Left lung (tissue), 10 donors: Measurements from ENCODE around the gene SLC25A12. TPM values are rescaled to one million over a fixed set of nuclear protein-coding genes. Genes with fewer than 3 reads are reported as not detected.

Experiments used
- ATAC-seq: fragments of 200-7000 bp; cut with Tn5 transposase; one replicate; pipeline ENCODE4 v1.9.1; 2020; ENCODE audit warnings: moderate library complexity
- DNase-seq, 4 donors: peaks; one replicate each; pipeline ENCODE4 v3.0.0-alpha.2; 2013 to 2020
- H3K27ac ChIP-seq, 2 donors: fragments of 200-600 bp; sonication (generic) in 1 of 2; one replicate each; pipeline versions ENCODE4 v1.5.0 to v1.8.0; 2020 to 2021
- H3K27me3 ChIP-seq, 2 donors: fragments of 200-600 bp; sonication (generic) in 1 of 2; one replicate each; pipeline versions ENCODE4 v1.5.0 to v1.8.0; 2020 to 2021
- H3K36me3 ChIP-seq, 2 donors: fragments of 200-600 bp; sonication (generic) in 1 of 2; one replicate each; pipeline versions ENCODE4 v1.5.0 to v1.8.0; 2020 to 2021
- H3K4me1 ChIP-seq, 2 donors: fragments of 200-600 bp; one replicate each; pipeline ENCODE4 v1.8.0; 2021
- H3K4me3 ChIP-seq, 2 donors: fragments of 200-600 bp; sonication (generic) in 1 of 2; one replicate each; pipeline versions ENCODE4 v1.5.0 to v1.8.0; 2020 to 2021; ENCODE audit warnings: mild to moderate bottlenecking in 1 of 2
- H3K9me3 ChIP-seq, 2 donors: fragments of 200-600 bp; sonication (generic) in 1 of 2; one replicate each; pipeline versions ENCODE4 v1.5.0 to v1.8.0; 2020 to 2021
- CTCF ChIP-seq, 2 donors: fragments of 200-600 bp; sonication (generic) in 1 of 2; IDR thresholded peaks; one replicate each; pipeline versions ENCODE4 v1.5.0 to v1.8.0; 2021; ENCODE audit warnings: antibody characterized with exemption in 2 of 2
- intact Hi-C, 2 donors: fragments of 100-400 bp; cut with DNase I; formaldehyde crosslinking; loops; one replicate each; pipeline versions ENCODE4 v1.11.2 to v1.14.2; 2022
- polyA plus RNA-seq, 6 donors: library from polyadenylated mRNA; unstranded; fragments of 120-200 nt; gene quantifications; one replicate each; pipeline ENCODE4 v1.2.1, GENCODE V29; 2013; ENCODE audit not compliant: insufficient read length in 6 of 6
- total RNA-seq, 2 donors: library from RNA; stranded (reverse); fragmentation: NEBNext Ultra II Directional; extraction: Animal tissue kit (Norgen Biotek cat#: 25700); gene quantifications; one replicate each; pipeline ENCODE4 v1.2.1, GENCODE V29; 2021
- donor health status: DM: no; HTN: yes; CAD: no.
- donor health status: DM: no; HTN: no; CAD: no.

SLC25A12 gene
- total and polyA plus RNA-seq, 8 donors: 10.1 to 32.2 (median 25.5) TPM

GRCh38 chr2:171846894-171847293, 47.1 kb downstream of the SLC25A12 start:
- H3K4me3 ChIP-seq: no peak overlapping the region
- no peak overlapping the region for H3K27ac ChIP-seq
- H3K4me1 ChIP-seq: no peaks in the 10 kb centered on the region
- no peak for TF ChIP-seq CTCF (IDR thresholded peaks at IDR 0.05)
- DNase-seq (no peak), ATAC-seq (no peak)
- intact Hi-C loops: no loop called here
- peaks cover 0 to 19% of the 10 kb centered on the region in 2 donors for H3K36me3 ChIP-seq
- no peaks in the 10 kb centered on the region for H3K9me3 ChIP-seq
- H3K27me3 ChIP-seq: no peaks in the 10 kb centered on the region

- ATAC-seq (no peak), DNase-seq (no peak)
Observed at GRCh38 chr2:171841996-171842395, 52.0 kb downstream of the SLC25A12 start.

GRCh38 chr2:171837736-171838135, 56.3 kb downstream of the SLC25A12 start:
- Histone ChIP-seq H3K27me3 (no peaks in the 10 kb centered on the region), H3K27ac (no peak overlapping the region), H3K36me3 (peaks cover 0 to 49% of the 10 kb centered on the region in 2 donors), H3K9me3 (no peaks in the 10 kb centered on the region), H3K4me1 (no peaks in the 10 kb centered on the region), H3K4me3 (no peak overlapping the region)
- no peak for TF ChIP-seq CTCF (IDR thresholded peaks at IDR 0.05)
- intact Hi-C loops: no loop called here
- no peak for ATAC-seq
- DNase-seq: no peak

More at GRCh38 chr2:171841996-171842395, 52.0 kb downstream of the SLC25A12 start:
- no peak for TF ChIP-seq CTCF (IDR thresholded peaks at IDR 0.05)
- no peak overlapping the region for H3K4me3 ChIP-seq
- peaks cover 0 to 28% of the 10 kb centered on the region in 2 donors for H3K36me3 ChIP-seq
- intact Hi-C loops: no loop called here
- H3K27ac ChIP-seq: no peak overlapping the region
- H3K9me3 ChIP-seq: no peaks in the 10 kb centered on the region
- no peaks in the 10 kb centered on the region for H3K27me3 ChIP-seq
- no peaks in the 10 kb centered on the region for H3K4me1 ChIP-seq

GRCh38 chr2:171836146-171836910, 57.7 kb downstream of the SLC25A12 start:
- no peak overlapping the region for H3K4me3 ChIP-seq
- intact Hi-C loops: no loop called here
- no peak for TF ChIP-seq CTCF (IDR thresholded peaks at IDR 0.05)
- no peaks in the 10 kb centered on the region for H3K27me3 ChIP-seq
- no peaks in the 10 kb centered on the region for H3K4me1 ChIP-seq
- H3K27ac ChIP-seq: no peak overlapping the region
- no peak for ATAC-seq
- H3K9me3 ChIP-seq: peaks cover 0 to 8% of the 10 kb centered on the region in 2 donors
- DNase-seq: no peak
- peaks cover 0 to 50% of the 10 kb centered on the region in 2 donors for H3K36me3 ChIP-seq

GRCh38 chr2:171835386-171835785, 58.7 kb downstream of the SLC25A12 start:
- intact Hi-C loops: no loop called here
- Histone ChIP-seq H3K27me3 (no peaks in the 10 kb centered on the region), H3K36me3 (peaks cover 0 to 55% of the 10 kb centered on the region in 2 donors), H3K9me3 (peaks cover 0 to 8% of the 10 kb centered on the region in 2 donors), H3K4me3 (no peak overlapping the region), H3K27ac (no peak overlapping the region), H3K4me1 (no peaks in the 10 kb centered on the region)
- ATAC-seq (no peak), DNase-seq (no peak)
- TF ChIP-seq CTCF (IDR thresholded peaks at IDR 0.05): no peak
